Kidney epithelial cell (primary cell): ENCODE results near the gene SEMA6B. TPM values are rescaled to one million over a fixed set of nuclear protein-coding genes. Genes with fewer than 3 reads are reported as not detected.

Source experiments
- DNase-seq: peaks from one replicate; pipeline ENCODE4 v3.0.0-alpha.2; 2010; ENCODE audit warnings: low read depth
- H3K27me3 ChIP-seq: 2 replicates; pipeline ENCODE4 v1.6.0; 2011; ENCODE audit warnings: low read length; ENCODE audit not compliant: control insufficient read depth, insufficient read depth
- H3K36me3 ChIP-seq: 2 replicates; pipeline ENCODE4 v1.5.1; 2011; ENCODE audit warnings: low read length; ENCODE audit not compliant: control insufficient read depth, insufficient read depth
- H3K4me3 ChIP-seq: 2 replicates; pipeline ENCODE4 v1.5.1; 2011; ENCODE audit warnings: low read depth, mild to moderate bottlenecking, control low read depth, low read length
- CTCF ChIP-seq: IDR thresholded peaks from 2 replicates; pipeline ENCODE4 v1.5.1; 2011; ENCODE audit warnings: mild to moderate bottlenecking, moderate library complexity, low read length, control low read depth, inconsistent platforms; ENCODE audit not compliant: insufficient read depth, poor library complexity, severe bottlenecking
- total RNA-seq: library from RNA; depleted of rRNA; stranded (reverse); fragments of >200 nt; gene quantifications from 2 replicates; pipeline ENCODE4 v1.2.3, GENCODE V29; 2015

SEMA6B gene
- total RNA-seq, 1 donor from 2014 or later, result 0.13 TPM

DNA sequence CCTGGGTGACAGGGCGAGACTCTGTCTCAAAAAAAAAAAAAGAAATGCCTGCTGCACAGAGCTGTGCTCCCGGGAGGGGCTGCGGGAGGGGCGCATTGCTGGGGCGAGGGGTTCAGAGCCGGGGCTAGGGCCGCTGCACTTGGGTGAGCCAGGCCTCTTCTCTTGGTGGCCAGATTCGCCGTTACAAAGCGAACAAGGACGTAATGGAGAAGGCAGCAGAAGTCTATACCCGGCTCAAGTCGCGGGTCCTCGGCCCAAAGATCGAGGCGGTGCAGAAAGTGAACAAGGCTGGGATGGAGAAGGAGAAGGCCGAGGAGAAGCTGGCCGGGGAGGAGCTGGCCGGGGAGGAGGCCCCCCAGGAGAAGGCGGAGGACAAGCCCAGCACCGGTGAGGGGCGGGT is 60.2 kb downstream of the SEMA6B start:
- Histone ChIP-seq H3K36me3 (peaks cover 1% of the 10 kb centered on the region), H3K27me3 (no peaks in the 10 kb centered on the region), H3K4me3 (no peak overlapping the region)
- no peak for TF ChIP-seq CTCF
- no peak for DNase-seq

DNA sequence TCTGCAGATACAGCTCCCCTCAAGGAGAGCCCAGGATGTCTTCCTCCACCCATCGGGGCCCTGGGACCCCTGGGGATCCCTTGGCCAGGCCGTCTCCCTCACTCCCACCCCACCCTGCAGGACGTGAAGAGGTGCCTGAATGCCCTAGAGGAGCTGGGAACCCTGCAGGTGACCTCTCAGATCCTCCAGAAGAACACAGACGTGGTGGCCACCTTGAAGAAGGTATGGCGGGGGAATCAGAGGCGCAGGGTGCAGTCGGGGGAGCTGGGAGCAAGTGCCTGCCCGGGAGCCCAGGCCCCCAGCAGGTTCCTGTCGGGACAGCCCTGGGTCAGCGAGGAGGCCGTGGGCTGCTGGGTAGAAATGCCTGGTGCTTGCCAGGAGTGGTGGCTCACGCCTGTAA is 60.8 kb downstream of the SEMA6B start:
- no peak for DNase-seq
- TF ChIP-seq CTCF, result no peak
- H3K27me3 ChIP-seq, result no peaks in the 10 kb centered on the region
- H3K4me3 ChIP-seq, result no peak overlapping the region
- peaks cover 1% of the 10 kb centered on the region for H3K36me3 ChIP-seq

DNA sequence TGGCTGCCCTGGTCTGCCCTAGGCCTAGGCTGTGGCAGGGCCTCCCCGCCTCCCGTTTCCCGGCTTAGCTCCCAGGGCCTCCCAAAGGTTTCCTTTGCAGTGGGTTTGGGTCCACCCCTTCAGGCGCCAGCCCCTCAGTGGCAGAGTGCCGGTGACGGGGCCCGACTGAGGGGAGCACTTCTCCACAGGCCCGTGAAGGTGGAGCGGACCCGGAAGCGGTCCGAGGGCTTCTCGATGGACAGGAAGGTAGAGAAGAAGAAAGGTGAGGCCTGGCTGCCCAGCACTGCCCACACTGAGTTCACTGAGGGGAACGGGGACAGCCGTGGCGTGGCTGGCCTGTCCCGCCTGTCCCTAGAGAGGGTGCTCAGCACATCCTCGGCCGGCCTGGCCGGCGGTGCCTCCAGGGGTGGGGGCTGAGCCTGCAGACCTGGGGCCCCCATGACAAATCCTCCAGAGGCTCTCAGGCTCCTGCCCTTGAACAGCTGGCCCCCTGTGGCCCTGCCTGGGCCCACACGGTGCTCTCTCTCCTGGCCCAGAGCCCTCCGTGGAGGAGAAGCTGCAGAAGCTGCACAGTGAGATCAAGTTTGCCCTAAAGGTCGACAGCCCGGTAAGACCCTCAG is 61.6 kb downstream of the SEMA6B start:
- no peak for TF ChIP-seq CTCF
- Histone ChIP-seq H3K4me3 (no peak overlapping the region), H3K27me3 (no peaks in the 10 kb centered on the region), H3K36me3 (peaks cover 1% of the 10 kb centered on the region)
- DNase-seq, result no peak

GRCh38 chr19:4496304-4496703 is 63.2 kb downstream of the SEMA6B start:
- DNase-seq, result no peak
- H3K4me3 ChIP-seq, result no peak overlapping the region
- no peaks in the 10 kb centered on the region for H3K27me3 ChIP-seq
- H3K36me3 ChIP-seq, result peaks cover 7% of the 10 kb centered on the region
- TF ChIP-seq CTCF, result no peak

DNA sequence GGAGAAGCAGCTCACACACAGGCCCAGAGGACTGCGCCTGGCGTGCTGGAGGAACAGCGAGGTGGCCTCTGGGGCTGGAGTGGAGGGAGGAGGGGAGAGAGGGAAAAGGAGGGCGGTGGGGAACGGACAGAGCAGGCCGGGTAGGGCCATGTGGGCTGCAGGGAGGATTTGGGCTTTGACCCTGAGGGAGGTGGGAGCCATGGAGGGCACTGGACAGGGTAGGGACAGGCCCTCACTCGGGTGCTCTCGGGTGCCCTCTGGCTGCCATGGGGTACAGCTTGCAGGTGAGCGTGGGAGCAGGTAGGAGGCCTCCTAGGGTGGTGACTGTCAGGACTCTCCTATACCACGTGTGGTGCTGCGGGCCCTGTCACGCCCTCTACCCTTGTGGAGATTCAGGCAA is 64.0 kb downstream of the SEMA6B start:
- no peak for DNase-seq
- Histone ChIP-seq H3K27me3 (no peaks in the 10 kb centered on the region), H3K4me3 (no peak overlapping the region), H3K36me3 (peaks cover 7% of the 10 kb centered on the region)
- peak; percentile 35 for TF ChIP-seq CTCF

DNA sequence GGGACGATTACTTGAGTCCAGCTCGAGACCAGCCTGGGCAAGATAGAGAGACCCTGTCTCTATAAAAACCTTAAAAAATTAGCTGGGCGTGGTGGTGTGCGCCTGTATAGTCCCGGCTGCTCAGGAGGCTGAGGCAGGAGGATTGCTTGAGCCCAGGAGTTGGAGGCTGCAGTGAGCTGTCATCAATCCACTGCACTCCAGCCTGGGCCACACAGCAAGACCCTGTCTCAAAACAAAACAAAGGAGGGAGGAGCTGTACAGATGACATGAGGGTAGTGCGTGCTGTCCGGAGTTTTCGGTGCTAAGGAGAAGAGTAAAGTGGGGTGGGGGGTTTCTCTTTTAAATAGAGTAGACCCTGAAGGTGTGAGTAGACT is 64.8 kb downstream of the SEMA6B start:
- no peak for TF ChIP-seq CTCF
- peaks cover 8% of the 10 kb centered on the region for H3K36me3 ChIP-seq
- DNase-seq, result no peak

More for the DNA sequence above, 64.8 kb downstream of the SEMA6B start:
- H3K4me3 ChIP-seq, result no peak overlapping the region
- no peaks in the 10 kb centered on the region for H3K27me3 ChIP-seq
